ENCODE data around the gene NEK7. TPM values are rescaled to one million over a fixed set of nuclear protein-coding genes. Genes with fewer than 3 reads are reported as not detected.

NEK7 gene
- total RNA-seq (2022; extraction: Qiagen RNA extraction; ENCODE audit: low read depth) = 9.8 to 20.6 TPM (median 18.6 TPM) in 5 replicates

GRCh38 chr1:198156745-198157240 lies at the start of gene NEK7:
NEK7 (plus strand) TSS chr1:198156998; CDS start chr1:198232581, 75,583 bp downstream.

Other genes with a start within 250 kb of the NEK7 start
- gene LHX9, start 239.6 kb upstream of the NEK7 start, total RNA-seq (2022; extraction: Qiagen RNA extraction; ENCODE audit: low read depth) = 0.05 to 0.12 TPM (median 0.09 TPM) in 3 of 5 replicates, not detected in the others